H1 (cell line): ENCODE results near the gene SLC12A8. TPM values are rescaled to one million over a fixed set of nuclear protein-coding genes. Genes with fewer than 3 reads are reported as not detected.

Experiments
- CTCF ChIA-PET: fragments of 300-600 bp; sonication (Branson Sonifier 250); formaldehyde crosslinking; loops from one replicate; lab custom pipeline; 2021; ENCODE audit not compliant: partially characterized antibody; lab: Charles Lee
- POLR2A ChIA-PET: fragments of 300-600 bp; sonication (Branson Sonifier 250); formaldehyde crosslinking; loops from one replicate; lab custom pipeline; 2021; ENCODE audit warnings: inconsistent platforms; ENCODE audit not compliant: partially characterized antibody; lab: Charles Lee
- DNase-seq, 2 experiments: peaks; one replicate each; pipeline versions ENCODE4 v3.0.0 to v3.0.0-alpha.2; 2010 to 2022; ENCODE audit warnings: low spot score in 2 of 2, low read depth in 1 of 2, mixed read lengths in 1 of 2
- FAIRE-seq: peaks from 2 replicates; lab custom pipeline; 2011; peaks lifted over from hg19 to GRCh38; lab: Jason Lieb, UNC
- H2AFZ ChIP-seq: 2 replicates; pipeline ENCODE4 v1.8.1; 2012; ENCODE audit warnings: low read length, inconsistent platforms
- H2AK5ac ChIP-seq: 2 replicates; pipeline ENCODE4 v1.6.1; 2013; ENCODE audit warnings: low read depth, low read length
- H2BK120ac ChIP-seq: replicated peaks from 2 replicates; pipeline ENCODE3; 2013; ENCODE audit warnings: low read depth, low read length, inconsistent platforms
- H2BK12ac ChIP-seq: 2 replicates; pipeline ENCODE4 v1.6.1; 2013; ENCODE audit warnings: low read depth, low read length
- H2BK15ac ChIP-seq: 2 replicates; pipeline ENCODE4 v1.6.1; 2013; ENCODE audit warnings: low read length
- H2BK20ac ChIP-seq: 2 replicates; pipeline ENCODE4 v1.6.1; 2013; ENCODE audit warnings: low read length
- H2BK5ac ChIP-seq: 2 replicates; pipeline ENCODE4 v1.6.1; 2013; ENCODE audit warnings: low read depth, low read length
- H3K14ac ChIP-seq: 2 replicates; pipeline ENCODE4 v1.6.1; 2013; ENCODE audit warnings: inconsistent platforms; ENCODE audit not compliant: insufficient read length
- H3K18ac ChIP-seq: 2 replicates; pipeline ENCODE4 v1.6.1; 2013; ENCODE audit warnings: low read length; ENCODE audit errors: extremely low read depth
- H3K23ac ChIP-seq: 2 replicates; pipeline ENCODE4 v1.6.1; 2013; ENCODE audit warnings: inconsistent platforms; ENCODE audit not compliant: insufficient read length
- H3K23me2 ChIP-seq: 2 replicates; pipeline ENCODE4 v1.6.1; 2013; ENCODE audit warnings: low read depth, low read length
- H3K27ac ChIP-seq: 2 replicates; pipeline ENCODE4 v1.6.1; 2011; ENCODE audit warnings: low read depth, low read length, inconsistent platforms
- H3K27me3 ChIP-seq, 4 experiments: replicated peaks in 1 of 4; 1 replicate in 1 of 4; 2 replicates in 3 of 4; pipeline versions ENCODE4 v1.6.1 to v1.8.1; 2011 to 2013; ENCODE audit warnings: low read length in 3 of 4, mild to moderate bottlenecking in 3 of 4, inconsistent platforms in 2 of 4, mixed read lengths in 2 of 4, moderate library complexity in 1 of 4; ENCODE audit not compliant: control insufficient read depth in 3 of 4, insufficient read depth in 3 of 4; ENCODE audit errors: extremely low read depth in 1 of 4
- H3K36me3 ChIP-seq, 4 experiments: 2 replicates each; pipeline versions ENCODE4 v1.6.1 to v1.8.1; 2011 to 2013; ENCODE audit warnings: mild to moderate bottlenecking in 4 of 4, low read length in 3 of 4, moderate library complexity in 2 of 4, control low read depth in 1 of 4, inconsistent platforms in 1 of 4; ENCODE audit not compliant: insufficient read depth in 4 of 4, control insufficient read depth in 2 of 4
- H3K4ac ChIP-seq: replicated peaks from 2 replicates; pipeline ENCODE3; 2013; ENCODE audit warnings: low read length, low read depth, mixed read lengths, inconsistent platforms; ENCODE audit not compliant: insufficient read length
- H3K4me1 ChIP-seq, 4 experiments: replicated peaks in 1 of 4; 1 replicate in 1 of 4; 2 replicates in 3 of 4; pipeline versions ENCODE4 v1.6.1 to v1.8.1; 2011 to 2013; ENCODE audit warnings: low read length in 3 of 4, inconsistent platforms in 2 of 4, mixed read lengths in 1 of 4; ENCODE audit not compliant: insufficient read depth in 4 of 4, control insufficient read depth in 3 of 4
- H3K4me2 ChIP-seq, 2 experiments: 2 replicates each; pipeline versions ENCODE4 v1.6.1 to v1.8.1; 2011 to 2013; ENCODE audit warnings: low read depth in 2 of 2, low read length in 2 of 2, control low read depth in 1 of 2, inconsistent platforms in 1 of 2, mild to moderate bottlenecking in 1 of 2; ENCODE audit not compliant: insufficient read depth in 1 of 2
- H3K4me3 ChIP-seq, 4 experiments: fragments of 200-600, 300-600 bp in 1 of 4; sonication (generic), shearing (Covaris generic), sonication (Bioruptor Twin) in 1 of 4; 2 replicates each; pipeline versions ENCODE4 v1.5.1 to v1.8.1; 2011 to 2016; ENCODE audit warnings: low read length in 4 of 4, low read depth in 3 of 4, control low read depth in 2 of 4, inconsistent platforms in 2 of 4, mild to moderate bottlenecking in 2 of 4, mixed read lengths in 1 of 4, moderate library complexity in 1 of 4; ENCODE audit not compliant: insufficient read depth in 2 of 4; ENCODE audit errors: extremely low read depth in 1 of 4
- H3K56ac ChIP-seq: replicated peaks from 2 replicates; pipeline ENCODE3; 2013; ENCODE audit warnings: low read depth, mild to moderate bottlenecking, mixed read lengths, low read length, inconsistent platforms; ENCODE audit not compliant: insufficient read length
- H3K79me1 ChIP-seq: 2 replicates; pipeline ENCODE4 v1.6.1; 2013; ENCODE audit warnings: low read depth, low read length, control low read depth
- H3K79me2 ChIP-seq, 2 experiments: 2 replicates each; pipeline versions ENCODE4 v1.6.1 to v1.8.1; 2012 to 2013; ENCODE audit warnings: low read length in 2 of 2, mild to moderate bottlenecking in 2 of 2, inconsistent platforms in 1 of 2; ENCODE audit not compliant: insufficient read depth in 2 of 2, control insufficient read depth in 1 of 2
- H3K9ac ChIP-seq, 4 experiments: replicated peaks in 1 of 4; 1 replicate in 1 of 4; 2 replicates in 3 of 4; pipeline versions ENCODE4 v1.6.1 to v1.8.1; 2011 to 2013; ENCODE audit warnings: low read depth in 3 of 4, low read length in 3 of 4, control low read depth in 2 of 4, mild to moderate bottlenecking in 2 of 4, moderate library complexity in 2 of 4, inconsistent platforms in 1 of 4; ENCODE audit errors: extremely low read depth in 1 of 4
- H3K9me3 ChIP-seq, 2 experiments: 2 replicates each; pipeline versions ENCODE4 v1.6.1 to v1.8.1; 2012 to 2013; ENCODE audit warnings: mild to moderate bottlenecking in 2 of 2, moderate library complexity in 2 of 2, control low read depth in 1 of 2, inconsistent platforms in 1 of 2, low read depth in 1 of 2, low read length in 1 of 2, mixed read lengths in 1 of 2; ENCODE audit not compliant: insufficient read depth in 2 of 2
- H4K20me1 ChIP-seq, 2 experiments: replicated peaks in 1 of 2; 2 replicates each; pipeline versions ENCODE3 to v1.8.1; 2011 to 2013; ENCODE audit warnings: inconsistent platforms in 2 of 2, low read length in 2 of 2, mild to moderate bottlenecking in 1 of 2; ENCODE audit not compliant: insufficient read depth in 2 of 2, control insufficient read depth in 1 of 2
- H4K5ac ChIP-seq: 2 replicates; pipeline ENCODE4 v1.6.1; 2013; ENCODE audit warnings: low read length, low read depth, mixed read lengths, inconsistent platforms; ENCODE audit not compliant: insufficient read length
- H4K8ac ChIP-seq: 2 replicates; pipeline ENCODE4 v1.8.0; 2013; ENCODE audit warnings: mild to moderate bottlenecking, moderate library complexity, low read length, inconsistent platforms; ENCODE audit not compliant: insufficient read depth; ENCODE audit errors: extremely low read depth
- H4K91ac ChIP-seq: replicated peaks from 2 replicates; pipeline ENCODE3; 2013; ENCODE audit warnings: low read length, mixed read lengths, inconsistent platforms; ENCODE audit not compliant: insufficient read length
- GTF2F1 ChIP-seq: IDR thresholded peaks from 2 replicates; pipeline ENCODE4 v1.6.1; 2012; ENCODE audit warnings: low read depth, low read length, improper control_type of control experiment, borderline replicate concordance
- POU5F1 ChIP-seq: IDR thresholded peaks from 2 replicates; pipeline ENCODE4 v1.6.1; 2011; ENCODE audit warnings: low read depth, mild to moderate bottlenecking, low read length, moderate library complexity
- RAD21 ChIP-seq, 2 experiments: IDR thresholded peaks in 1 of 2; conservative IDR thresholded peaks in 1 of 2; 2 replicates each; pipeline ENCODE4 v1.6.1; 2011; ENCODE audit warnings: low read depth in 2 of 2, low read length in 2 of 2, improper control_type of control experiment in 1 of 2, inconsistent platforms in 1 of 2, mild to moderate bottlenecking in 1 of 2, moderate library complexity in 1 of 2
- WGBS, 2 experiments: shearing (Covaris generic) in 1 of 2; methylation state at CpG; one replicate each; pipeline versions ENCODE4 v1.1.6 to v1.1.7; 2013 to 2015; ENCODE audit warnings: low lambda C conversion rate in 2 of 2, mixed read lengths in 2 of 2, inconsistent platforms in 1 of 2, low coverage in 1 of 2, missing lambda C conversion rate in 1 of 2; ENCODE audit not compliant: insufficient replicate concordance in 2 of 2, insufficient coverage in 1 of 2, insufficient read length in 1 of 2; ENCODE audit errors: extremely low coverage in 1 of 2, missing lambda C conversion rate in 1 of 2; 5-methylcytosine and 5-hydroxymethylcytosine counted together
- polyA plus RNA-seq, 7 experiments: library from polyadenylated mRNA; depleted of rRNA in 3 of 7; stranded (reverse) in 5 of 7; unstranded in 2 of 7; fragments of >200 nt in 5 of 7; fragments of 200-250 nt in 2 of 7; gene quantifications; 1 replicate in 5 of 7; 2 replicates in 1 of 7; 4 replicates in 1 of 7; pipeline versions ENCODE4 v1.2.1 to v1.2.3, GENCODE V29; 2011 to 2013; ENCODE audit warnings: missing spikeins in 2 of 7, mixed read lengths in 2 of 7
- total RNA-seq: library from RNA; stranded (reverse); fragmentation: NEBNext Ultra II Directional; extraction: Animal tissue kit (Norgen Biotek cat#: 25700); gene quantifications from 2 replicates; pipeline ENCODE4 v1.2.1, GENCODE V29; 2021

SLC12A8 gene
- total and polyA plus RNA-seq, 2 of the 8 experiments (the other 6 are each of a cell fraction or from before 2014, with no cell fraction given), result 13.7 to 14.4 TPM

- Histone ChIP-seq H3K23ac (no peak overlapping the region), H4K20me1 (no peaks in the 10 kb centered on the region), H3K4me1 (peaks cover 8 to 21% (median 12%) of the 10 kb centered on the region in 4 experiments), H3K36me3 (no peaks in the 10 kb centered on the region), H2BK5ac (0 out of 2 replicates have a peak overlapping the region, but pooled peaks have one; percentile 8), H2BK20ac (no peak overlapping the region), H3K4me2 (no peak overlapping the region), H2BK12ac (0 out of 2 replicates have a peak overlapping the region, but pooled peaks have one; percentile 42), H4K5ac (no peak overlapping the region), H3K79me1 (no peaks in the 10 kb centered on the region), H4K91ac (peak overlapping the region; percentile 19), H2BK120ac (no peak overlapping the region), H3K27me3 (no peaks in the 10 kb centered on the region), H3K9me3 (no peaks in the 10 kb centered on the region), H3K14ac (no peak overlapping the region), H3K9ac (no peak overlapping the region), H3K23me2 (no peaks in the 10 kb centered on the region), H4K8ac (peak overlapping the region; percentile 17; the same call in 1 of the 2 replicates), H2AK5ac (no peak overlapping the region; the same call in 1 of the 2 replicates), H2BK15ac (0 out of 2 replicates have a peak overlapping the region, but pooled peaks have one; percentile 36), H3K56ac (no peak overlapping the region), H2AFZ (no peak overlapping the region), H3K27ac (no peak overlapping the region), H3K79me2 (no peaks in the 10 kb centered on the region), H3K4ac (no peak overlapping the region), H3K4me3 (no peak overlapping the region), H3K18ac (no peak overlapping the region)
- CTCF ChIA-PET, result interaction anchor here (1.3 to 5.0 kb wide), 4 partner anchors 14 to 106 kb away, joined by 3 to 56 read pairs (median 4); no protein-coding TSS in a partner anchor
- TF ChIP-seq RAD21 (IDR thresholded peaks at IDR 0.05 in 1 of 2, conservative IDR thresholded peaks at IDR 0.05 in 1 of 2; ENCODE audit: low read depth in 2 of 2, low read length in 2 of 2), result no peak
- no peak for TF ChIP-seq POU5F1
- no peak for TF ChIP-seq GTF2F1
- no peak for FAIRE-seq
- DNase-seq, result no peak
- POLR2A ChIA-PET, result no interaction called here
- WGBS, 2 experiments, result 87% methylated on average over 15 of the region's 17 CpGs; no CpG with 5 or more reads in 1 of the 2 experiments
These were observed 63.7 kb downstream of the SLC12A8 start for GRCh38 chr3:125148836-125149235.
